ENCODE results near the gene UCHL1.

- no peak for TF ChIP-seq CTCF (conservative IDR thresholded peaks at IDR 0.05 in 1 of 2, IDR thresholded peaks at IDR 0.05 in 1 of 2; ENCODE audit: extremely low read depth in 1 of 2, insufficient read depth in 1 of 2, low read depth in 1 of 2, low read length in 2 of 2)
- no peak for TF ChIP-seq EZH2 (IDR thresholded peaks at IDR 0.05; ENCODE audit: borderline replicate concordance, low read length)
Observed at GRCh38 chr4:41307638-41308037, 50.9 kb downstream of the UCHL1 start.

Measured in mammary epithelial cell (primary cell).